ENCODE results near the gene SUCLA2.

- TF ChIP-seq CTCF (conservative IDR thresholded peaks at IDR 0.05 in 1 of 2, IDR thresholded peaks at IDR 0.05 in 1 of 2; ENCODE audit: low read depth in 1 of 2, low read length in 2 of 2), result no peak
- TF ChIP-seq EZH2 (IDR thresholded peaks at IDR 0.05; ENCODE audit: low read length, missing control alignments), result no peak
Observed at GRCh38 chr13:47990920-47991466, 10.1 kb downstream of the SUCLA2 start.
